GM12891 (cell line): ENCODE results near the gene HMGCS1.

Source experiments
- PAX5 ChIP-seq: IDR thresholded peaks from 2 replicates; pipeline ENCODE4 v1.6.1; 2011; ENCODE audit warnings: low read length, moderate library complexity, mild to moderate bottlenecking; ENCODE audit not compliant: insufficient read depth, severe bottlenecking
- POLR2A ChIP-seq: IDR thresholded peaks from 2 replicates; pipeline ENCODE4 v1.6.1; 2011; ENCODE audit warnings: low read depth, low read length, control low read depth
- POLR2AphosphoS5 ChIP-seq: IDR thresholded peaks from 2 replicates; pipeline ENCODE4 v1.6.1; 2011; ENCODE audit warnings: low read depth, low read length, control low read depth
- SPI1 ChIP-seq: IDR thresholded peaks from 2 replicates; pipeline ENCODE4 v1.6.1; 2011; ENCODE audit warnings: low read depth, low read length, control low read depth
- TAF1 ChIP-seq: IDR thresholded peaks from 2 replicates; pipeline ENCODE4 v1.6.1; 2011; ENCODE audit warnings: low read depth, low read length, control low read depth

DNA sequence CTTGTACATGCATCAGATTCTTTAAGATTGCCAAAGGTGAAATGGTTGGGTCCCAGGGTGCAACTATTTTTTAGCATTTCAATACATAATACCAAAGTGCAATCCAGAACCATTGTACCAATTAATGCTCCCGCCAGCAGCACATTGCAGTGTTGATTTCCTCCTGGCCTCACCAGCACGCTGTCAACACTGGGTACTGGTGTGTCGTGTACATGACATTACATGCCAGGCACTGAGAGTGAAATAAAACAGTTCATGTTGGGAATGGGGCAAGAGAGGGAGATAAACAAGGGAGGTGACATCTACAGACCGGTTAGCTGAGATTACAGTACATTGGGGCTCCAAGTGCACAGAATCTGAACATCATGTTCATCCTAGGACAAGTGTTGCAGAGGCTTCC lies 37.8 kb downstream of the HMGCS1 start:
- no peak for TF ChIP-seq TAF1
- no peak for TF ChIP-seq POLR2A
- TF ChIP-seq POLR2AphosphoS5 = no peak
- no peak for TF ChIP-seq SPI1
- no peak for TF ChIP-seq PAX5
